ENCODE results near the gene GGACT.
"Not testable (repeated sequence)": the region's sequence is repeated elsewhere in the genome, so short reads cannot be mapped to it uniquely, and the experiment has no call there.

GGACT gene

GRCh38 chr13:100600461-100600860 lies 11.9 kb upstream of the GGACT start:
- DNase-seq = no peak

- DNase-seq = no peak
Observed at GRCh38 chr13:100597253-100597652, 8.7 kb upstream of the GGACT start.

- DNase-seq = no peak
Observed at GRCh38 chr13:100596516-100596915, 7.9 kb upstream of the GGACT start.

- no peak for DNase-seq
Observed at GRCh38 chr13:100594731-100595130, 6.1 kb upstream of the GGACT start.

GRCh38 chr13:100594255-100594654 lies 5.7 kb upstream of the GGACT start:
- no peak for DNase-seq

GRCh38 chr13:100589178-100589725 lies 663 bp upstream of the GGACT start:
- no peak for DNase-seq

- DNase-seq = peak in 1 of 2 experiments; percentile 13
Observed at GRCh38 chr13:100584896-100585295, 3.7 kb downstream of the GGACT start.

GRCh38 chr13:100581504-100581903 lies 7.1 kb downstream of the GGACT start:
- DNase-seq = no peak

- no peak for DNase-seq
Observed at GRCh38 chr13:100581030-100581429, 7.6 kb downstream of the GGACT start.

GRCh38 chr13:100580045-100580444 lies 8.5 kb downstream of the GGACT start:
- DNase-seq = no peak

- not testable (repeated sequence) for DNase-seq
Observed at GRCh38 chr13:100577239-100577638, 11.3 kb downstream of the GGACT start.

GRCh38 chr13:100573121-100573520 lies 15.5 kb downstream of the GGACT start:
- peak; percentile 65 to 72 for DNase-seq

- no peak for DNase-seq
Observed at GRCh38 chr13:100566543-100566942, 22.0 kb downstream of the GGACT start.

GRCh38 chr13:100565286-100565685 lies 23.3 kb downstream of the GGACT start:
- no peak for DNase-seq

- DNase-seq = no peak
Observed at GRCh38 chr13:100564444-100565223, 24.0 kb downstream of the GGACT start.

GRCh38 chr13:100563779-100564178 lies 24.8 kb downstream of the GGACT start:
- no peak for DNase-seq

- DNase-seq = no peak
Observed at GRCh38 chr13:100561599-100562204, 26.9 kb downstream of the GGACT start.

- DNase-seq = no peak
Observed at GRCh38 chr13:100561158-100561499, 27.5 kb downstream of the GGACT start.

GRCh38 chr13:100560498-100561157 lies 28.0 kb downstream of the GGACT start:
- no peak for DNase-seq

GRCh38 chr13:100559886-100560285 lies 28.7 kb downstream of the GGACT start:
- DNase-seq = no peak

GRCh38 chr13:100552755-100553154 lies 35.8 kb downstream of the GGACT start:
- DNase-seq = no peak

GRCh38 chr13:100549316-100549715 lies 39.3 kb downstream of the GGACT start:
- DNase-seq = no peak

GRCh38 chr13:100547791-100548201 lies 40.8 kb downstream of the GGACT start:
- DNase-seq = no peak

Data from stimulated activated CD4-positive, alpha-beta T cell treated with anti-CD3 and anti-CD28 coated beads, Interleukin-4, amount 100 ng/mL, for 4 hours (primary cell).